ENCODE results near the gene SAV1. TPM values are rescaled to one million over a fixed set of nuclear protein-coding genes. Genes with fewer than 3 reads are reported as not detected.
"Not testable (repeated sequence)": the region's sequence is repeated elsewhere in the genome, so short reads cannot be mapped to it uniquely, and the experiment has no call there.

The SAV1 gene
- total and polyA plus RNA-seq, 2 of the 8 experiments (the other 6 are each of a cell fraction or from before 2014, with no cell fraction given): 15.9 to 78.3 TPM

DNA sequence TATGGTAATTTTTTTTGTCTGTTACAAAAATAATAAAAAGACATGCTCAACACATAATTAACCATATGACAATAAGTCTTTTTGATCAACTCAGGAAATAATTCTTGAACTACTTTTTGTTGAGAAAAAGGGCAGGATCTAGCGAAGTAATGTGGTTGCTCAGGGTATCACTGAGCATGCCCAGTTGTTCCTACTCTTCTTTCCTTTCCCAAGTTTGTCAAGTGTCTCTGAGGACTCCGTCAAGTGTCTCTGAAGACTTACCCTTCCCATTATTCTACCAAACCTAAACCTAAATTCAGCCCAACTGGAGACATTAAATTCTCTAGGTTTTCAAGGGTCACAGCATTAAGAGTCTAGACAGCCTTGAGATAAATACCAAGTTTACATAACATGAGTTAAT lies 3.5 kb downstream of the SAV1 start:
- H3K9ac ChIP-seq (replicated peaks in 1 of 4; ENCODE audit: extremely low read depth in 1 of 4, low read depth in 3 of 4, low read length in 3 of 4); H3K9me3 ChIP-seq (ENCODE audit: insufficient read depth in 2 of 2, low read depth in 1 of 2, low read length in 1 of 2); H3K14ac ChIP-seq (ENCODE audit: insufficient read length); H3K56ac ChIP-seq (replicated peaks; ENCODE audit: insufficient read length, low read depth, low read length); H3K4ac ChIP-seq (replicated peaks; ENCODE audit: insufficient read length, low read depth, low read length); H2BK120ac ChIP-seq (replicated peaks; ENCODE audit: low read depth, low read length); H3K4me3 ChIP-seq (ENCODE audit: extremely low read depth in 1 of 4, insufficient read depth in 2 of 4, low read depth in 3 of 4, low read length in 4 of 4); CTCF ChIA-PET (ENCODE audit: partially characterized antibody); H4K5ac ChIP-seq (ENCODE audit: insufficient read length, low read depth, low read length); H2BK5ac ChIP-seq (ENCODE audit: low read depth, low read length); H2BK15ac ChIP-seq (ENCODE audit: low read length); H3K18ac ChIP-seq (ENCODE audit: extremely low read depth, low read length); H3K79me1 ChIP-seq (ENCODE audit: low read depth, low read length); H3K23ac ChIP-seq (ENCODE audit: insufficient read length); DNase-seq (ENCODE audit: low read depth in 1 of 2, low spot score in 2 of 2); FAIRE-seq; H4K91ac ChIP-seq (replicated peaks; ENCODE audit: insufficient read length, low read length); H4K20me1 ChIP-seq (replicated peaks in 1 of 2; ENCODE audit: control insufficient read depth in 1 of 2, insufficient read depth in 2 of 2, low read length in 2 of 2); H2BK20ac ChIP-seq (ENCODE audit: low read length); H3K27ac ChIP-seq (ENCODE audit: low read depth, low read length); H3K4me2 ChIP-seq (ENCODE audit: insufficient read depth in 1 of 2, low read depth in 2 of 2, low read length in 2 of 2); H2AK5ac ChIP-seq (ENCODE audit: low read depth, low read length); H2AFZ ChIP-seq (ENCODE audit: low read length); POLR2A ChIA-PET (ENCODE audit: partially characterized antibody); H3K23me2 ChIP-seq (ENCODE audit: low read depth, low read length); H3K27me3 ChIP-seq (replicated peaks in 1 of 4; ENCODE audit: control insufficient read depth in 3 of 4, extremely low read depth in 1 of 4, insufficient read depth in 3 of 4, low read length in 3 of 4); H4K8ac ChIP-seq (ENCODE audit: extremely low read depth, insufficient read depth, low read length); H3K4me1 ChIP-seq (replicated peaks in 1 of 4; ENCODE audit: control insufficient read depth in 3 of 4, insufficient read depth in 4 of 4, low read length in 3 of 4); H2BK12ac ChIP-seq (ENCODE audit: low read depth, low read length): not testable (repeated sequence)
- peaks cover 2 to 23% (median 13%) of the 10 kb centered on the region in 4 experiments; a peak in 6 of 8 replicates for H3K36me3 ChIP-seq (ENCODE audit: control insufficient read depth in 2 of 4, insufficient read depth in 4 of 4, low read length in 3 of 4)
- H3K79me2 ChIP-seq (ENCODE audit: control insufficient read depth in 1 of 2, insufficient read depth in 2 of 2, low read length in 2 of 2): peaks cover 5 to 77% of the 10 kb centered on the region in 2 experiments
- 90% methylated on average over 2 of the region's 2 CpGs; no CpG with 5 or more reads in 1 of the 2 experiments for WGBS, 2 experiments (ENCODE audit: extremely low coverage in 1 of 2, insufficient coverage in 1 of 2, insufficient read length in 1 of 2, insufficient replicate concordance in 2 of 2, low coverage in 1 of 2, low lambda C conversion rate in 2 of 2, missing lambda C conversion rate in 1 of 2)

Data from H1 (cell line).